ENCODE results near the gene SYN1. TPM values are rescaled to one million over a fixed set of nuclear protein-coding genes. Genes with fewer than 3 reads are reported as not detected.

Gene SYN1
- total RNA-seq, 1 donor from 2014 or later = 0.75 TPM

DNA sequence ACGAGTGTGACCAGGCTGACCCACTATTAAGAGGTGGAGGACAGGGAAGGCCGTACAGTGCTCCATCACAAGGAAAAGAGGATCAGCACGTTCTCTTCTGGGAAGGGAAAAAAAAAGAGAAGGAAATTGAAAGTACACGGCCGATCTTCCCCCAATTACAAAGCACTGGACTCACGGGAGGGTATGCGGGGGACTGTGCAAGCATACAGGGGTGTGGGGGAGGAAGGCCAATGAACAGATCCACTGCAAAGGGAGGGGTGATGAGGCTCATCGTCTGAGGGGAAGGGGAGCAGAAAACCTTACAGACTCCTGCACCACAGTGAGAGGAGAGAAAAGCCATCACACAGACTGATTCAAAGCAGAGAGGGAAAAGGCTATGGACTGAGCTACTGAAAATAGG is 29.6 kb upstream of the SYN1 start:
- no peaks in the 10 kb centered on the region for H3K9me3 ChIP-seq

DNA sequence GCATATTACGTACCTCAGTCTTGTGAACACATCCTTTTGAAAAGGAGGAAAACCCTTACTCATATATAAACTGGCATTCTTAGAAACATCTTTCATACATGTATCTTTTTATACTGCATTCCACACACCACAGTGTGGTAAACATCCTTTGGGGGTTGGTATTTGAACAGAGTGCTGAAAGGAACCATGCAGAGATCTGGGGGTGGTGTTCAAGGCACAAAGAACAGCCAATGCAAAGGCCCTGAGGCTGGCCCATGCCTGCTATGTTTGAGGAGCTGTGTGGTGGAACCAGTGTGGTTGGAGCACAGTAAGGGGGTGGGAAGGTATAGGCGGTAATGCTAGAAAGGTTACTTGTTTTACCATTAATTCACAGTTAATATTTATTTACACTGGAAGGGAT is 28.7 kb upstream of the SYN1 start:
- TF ChIP-seq, protein P1, sequence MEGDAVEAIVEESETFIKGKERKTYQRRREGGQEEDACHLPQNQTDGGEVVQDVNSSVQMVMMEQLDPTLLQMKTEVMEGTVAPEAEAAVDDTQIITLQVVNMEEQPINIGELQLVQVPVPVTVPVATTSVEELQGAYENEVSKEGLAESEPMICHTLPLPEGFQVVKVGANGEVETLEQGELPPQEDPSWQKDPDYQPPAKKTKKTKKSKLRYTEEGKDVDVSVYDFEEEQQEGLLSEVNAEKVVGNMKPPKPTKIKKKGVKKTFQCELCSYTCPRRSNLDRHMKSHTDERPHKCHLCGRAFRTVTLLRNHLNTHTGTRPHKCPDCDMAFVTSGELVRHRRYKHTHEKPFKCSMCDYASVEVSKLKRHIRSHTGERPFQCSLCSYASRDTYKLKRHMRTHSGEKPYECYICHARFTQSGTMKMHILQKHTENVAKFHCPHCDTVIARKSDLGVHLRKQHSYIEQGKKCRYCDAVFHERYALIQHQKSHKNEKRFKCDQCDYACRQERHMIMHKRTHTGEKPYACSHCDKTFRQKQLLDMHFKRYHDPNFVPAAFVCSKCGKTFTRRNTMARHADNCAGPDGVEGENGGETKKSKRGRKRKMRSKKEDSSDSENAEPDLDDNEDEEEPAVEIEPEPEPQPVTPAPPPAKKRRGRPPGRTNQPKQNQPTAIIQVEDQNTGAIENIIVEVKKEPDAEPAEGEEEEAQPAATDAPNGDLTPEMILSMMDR (IDR thresholded peaks at IDR 0.05) = no peak
- intact Hi-C loops (cut with DNase I) = no loop called here
- Histone ChIP-seq H3K27ac (no peak overlapping the region), H3K4me3 (no peak overlapping the region), H3K27me3 (no peaks in the 10 kb centered on the region), H3K36me3 (no peaks in the 10 kb centered on the region), H3K4me1 (peaks cover 4% of the 10 kb centered on the region), H3K9me3 (no peaks in the 10 kb centered on the region)
- no peak for ATAC-seq
- DNase-seq = no peak

More for the DNA sequence above, 29.6 kb upstream of the SYN1 start:
- TF ChIP-seq, protein P1 (IDR thresholded peaks at IDR 0.05) = no peak
- intact Hi-C loops (cut with DNase I) = no loop called here
- H3K4me1 ChIP-seq = peaks cover 1% of the 10 kb centered on the region
- peak overlapping the region; percentile 56 for H3K4me3 ChIP-seq
- no peaks in the 10 kb centered on the region for H3K27me3 ChIP-seq
- no peak overlapping the region for H3K27ac ChIP-seq
- ATAC-seq = no peak
- H3K36me3 ChIP-seq = no peaks in the 10 kb centered on the region
- DNase-seq = no peak

DNA sequence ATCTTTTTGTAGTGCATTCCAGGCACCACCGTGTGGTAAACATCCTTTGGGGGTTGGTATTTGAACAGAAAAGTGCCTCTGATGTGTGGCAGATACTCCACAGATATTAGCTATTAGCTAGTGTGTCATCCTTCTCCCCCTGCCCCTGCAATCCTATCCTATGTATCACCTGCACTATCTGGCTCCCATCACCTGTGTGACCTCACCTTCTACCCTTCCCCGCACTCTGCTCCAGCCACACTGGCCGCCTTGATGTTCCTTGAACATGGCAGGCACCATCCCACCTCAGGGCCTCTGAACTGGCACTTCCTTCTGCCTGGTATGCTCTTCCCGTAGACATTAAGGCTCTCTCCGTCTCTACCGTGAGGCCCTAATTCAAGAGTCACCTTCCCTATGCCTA is 27.0 kb upstream of the SYN1 start:
- Histone ChIP-seq H3K4me1 (peaks cover 4% of the 10 kb centered on the region), H3K27ac (no peak overlapping the region), H3K4me3 (no peak overlapping the region), H3K36me3 (no peaks in the 10 kb centered on the region), H3K9me3 (no peaks in the 10 kb centered on the region), H3K27me3 (no peaks in the 10 kb centered on the region)
- intact Hi-C loops (cut with DNase I) = no loop called here
- ATAC-seq = no peak
- DNase-seq = no peak
- TF ChIP-seq, protein P1 (IDR thresholded peaks at IDR 0.05) = no peak

DNA sequence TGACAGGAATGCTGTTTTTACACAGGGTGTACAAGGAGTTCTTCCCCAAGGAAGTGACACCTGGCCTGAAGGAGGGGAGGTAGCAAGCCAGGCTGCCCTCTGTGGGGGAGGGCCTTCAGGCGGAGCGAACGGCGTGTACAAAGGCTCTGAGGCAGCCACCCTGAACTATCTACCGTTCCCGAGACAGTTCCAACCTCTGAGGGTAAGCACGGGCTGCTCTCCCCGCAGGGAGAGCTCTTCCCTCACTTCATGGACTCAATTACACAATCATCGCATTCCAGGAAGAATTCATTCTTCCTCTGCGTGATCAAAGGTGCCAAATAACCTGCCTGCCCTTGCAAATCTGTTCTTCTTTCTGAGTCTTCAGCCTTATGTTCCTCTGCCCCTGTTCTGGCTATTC is 25.9 kb upstream of the SYN1 start:
- intact Hi-C loops (cut with DNase I) = no loop called here

DNA sequence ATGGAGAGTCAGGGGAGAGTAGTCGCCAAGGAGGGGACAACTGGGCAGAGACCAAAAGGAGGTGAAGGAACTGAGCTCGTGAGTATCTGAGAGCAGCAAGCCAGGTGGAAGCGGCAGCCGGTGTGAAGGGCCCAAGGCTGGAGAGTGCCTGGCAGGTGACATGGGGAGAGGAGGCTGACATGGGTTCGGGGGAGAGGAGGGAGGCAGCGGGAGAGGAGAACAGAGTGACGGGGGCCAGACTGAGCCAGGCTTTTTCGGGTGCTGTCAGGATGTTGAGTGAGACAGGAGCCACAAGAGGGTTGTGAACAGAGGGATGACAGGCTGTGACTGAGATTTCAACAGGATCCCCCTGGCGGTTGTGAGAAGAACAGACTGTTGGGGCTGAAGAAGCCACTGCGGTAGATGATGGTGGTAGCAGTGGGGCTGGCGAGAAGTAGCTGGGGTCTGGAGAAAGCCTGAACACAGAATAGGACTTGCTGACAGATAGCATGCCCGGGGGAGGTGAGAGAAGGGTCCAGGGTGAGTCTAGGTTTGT is 25.0 kb upstream of the SYN1 start:
- Histone ChIP-seq H3K27ac (no peak overlapping the region), H3K4me1 (peaks cover 4% of the 10 kb centered on the region), H3K4me3 (no peak overlapping the region), H3K36me3 (peaks cover 15% of the 10 kb centered on the region), H3K9me3 (no peaks in the 10 kb centered on the region), H3K27me3 (no peaks in the 10 kb centered on the region)
- ATAC-seq (peak; percentile 52), DNase-seq (no peak)
- TF ChIP-seq, protein P1 (IDR thresholded peaks at IDR 0.05) = peak; percentile 35
- intact Hi-C loops (cut with DNase I) = no loop called here

More for the DNA sequence above, 25.9 kb upstream of the SYN1 start:
- ATAC-seq (peak; percentile 15), DNase-seq (no peak)
- peaks cover 6% of the 10 kb centered on the region for H3K36me3 ChIP-seq
- H3K27ac ChIP-seq = peak overlapping the region; percentile 17
- H3K9me3 ChIP-seq = no peaks in the 10 kb centered on the region
- H3K4me3 ChIP-seq = no peak overlapping the region
- H3K4me1 ChIP-seq = peaks cover 4% of the 10 kb centered on the region
- H3K27me3 ChIP-seq = no peaks in the 10 kb centered on the region
- TF ChIP-seq, protein P1 (IDR thresholded peaks at IDR 0.05) = no peak

DNA sequence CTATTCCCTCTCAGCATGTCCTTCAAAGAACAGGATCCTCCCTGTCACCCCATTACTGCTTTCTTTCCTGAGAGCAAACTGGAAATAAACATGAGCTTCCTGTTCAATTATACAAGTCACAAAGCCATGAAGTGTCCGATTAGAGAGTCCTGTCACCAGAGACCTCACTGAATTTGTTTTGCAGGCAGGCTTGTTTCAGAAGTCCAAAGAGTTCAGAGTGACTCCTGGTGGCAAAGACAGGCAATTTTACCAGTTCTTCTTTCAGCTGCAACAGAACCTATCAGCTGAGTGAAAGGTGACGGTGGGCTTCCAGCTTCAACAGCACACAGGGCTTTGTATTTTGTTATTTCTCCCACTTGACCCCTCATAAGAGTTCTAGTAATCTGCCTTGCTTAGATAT is 24.3 kb upstream of the SYN1 start:
- H3K27ac ChIP-seq = no peak overlapping the region
- no peak for ATAC-seq
- H3K9me3 ChIP-seq = no peaks in the 10 kb centered on the region
- intact Hi-C loops (cut with DNase I) = no loop called here
- H3K4me1 ChIP-seq = peaks cover 4% of the 10 kb centered on the region
- no peaks in the 10 kb centered on the region for H3K27me3 ChIP-seq
- peaks cover 17% of the 10 kb centered on the region for H3K36me3 ChIP-seq
- H3K4me3 ChIP-seq = no peak overlapping the region
- no peak for DNase-seq
- TF ChIP-seq, protein P1 (IDR thresholded peaks at IDR 0.05) = peak; percentile 47
